Gastroesophageal sphincter (tissue), 3 donors: ENCODE results near the gene FAM111B.

Experiments
- CTCF ChIP-seq, 4 experiments: fragments of 200-600 bp in 2 of 4; fragments of 450-650 bp in 2 of 4; sonication (generic) in 1 of 4; IDR thresholded peaks; one replicate each; pipeline ENCODE4 v1.5.1; 2017 to 2019; ENCODE audit warnings: antibody characterized with exemption in 4 of 4, mild to moderate bottlenecking in 2 of 4, moderate library complexity in 2 of 4
- POLR2A ChIP-seq, 2 donors: fragments of 450-650 bp; IDR thresholded peaks; one replicate each; pipeline ENCODE4 v1.6.1; 2017; ENCODE audit warnings: antibody characterized with exemption in 2 of 2, mild to moderate bottlenecking in 2 of 2, moderate library complexity in 1 of 2
- POLR2AphosphoS5 ChIP-seq: sonication (generic); formaldehyde crosslinking; IDR thresholded peaks from one replicate; pipeline ENCODE4 v1.6.1; 2017; ENCODE audit warnings: antibody characterized with exemption

- TF ChIP-seq CTCF (IDR thresholded peaks at IDR 0.05) (no peak), POLR2A (IDR thresholded peaks at IDR 0.05) (no peak), POLR2AphosphoS5 (no peak)
Measured at GRCh38 chr11:59119826-59120225, 12.8 kb downstream of the FAM111B start.
